SK-N-SH treated with all-trans-retinoic acid at 6 μM for 48 hours (cell line): Measurements from ENCODE around the gene KCNB1.

Experiments
- ARNTL ChIP-seq: fragments of 450-650 bp; formaldehyde crosslinking; IDR thresholded peaks from 2 replicates; pipeline ENCODE4 v1.5.0; 2020; ENCODE audit warnings: low read depth, mild to moderate bottlenecking, moderate library complexity, borderline replicate concordance
- CREB5 ChIP-seq: fragments of 250-450 bp; sonication (Bioruptor Pico); IDR thresholded peaks from 2 replicates; pipeline ENCODE4 v1.5.1; 2020; ENCODE audit warnings: low read depth, mild to moderate bottlenecking, moderate library complexity
- CSDC2 ChIP-seq: fragments of 250-450 bp; sonication (Bioruptor Pico); IDR thresholded peaks from 2 replicates; pipeline ENCODE4 v1.5.0; 2020; ENCODE audit warnings: mild to moderate bottlenecking, moderate library complexity
- CSRNP3 ChIP-seq: fragments of 250-450 bp; sonication (Bioruptor Pico); IDR thresholded peaks from 2 replicates; pipeline ENCODE4 v1.5.1; 2021; ENCODE audit warnings: mild to moderate bottlenecking, moderate library complexity
- POU6F1 ChIP-seq: fragments of 250-450 bp; sonication (Bioruptor Pico); IDR thresholded peaks from 2 replicates; pipeline ENCODE4 v1.8.0; 2021; ENCODE audit warnings: low read depth, mild to moderate bottlenecking, moderate library complexity, borderline replicate concordance
- TCF4 ChIP-seq: fragments of 250-450 bp; sonication (Bioruptor Pico); IDR thresholded peaks from 2 replicates; pipeline ENCODE4 v1.8.0; 2021; ENCODE audit warnings: mild to moderate bottlenecking, moderate library complexity, borderline replicate concordance
- TOX ChIP-seq: fragments of 250-450 bp; sonication (Bioruptor Pico); IDR thresholded peaks from 2 replicates; pipeline ENCODE4 v1.8.0; 2021; ENCODE audit warnings: mild to moderate bottlenecking, moderate library complexity, borderline replicate concordance
- ZC3H10 ChIP-seq: fragments of 250-450 bp; sonication (Bioruptor Pico); IDR thresholded peaks from 2 replicates; pipeline ENCODE4 v1.5.1; 2021; ENCODE audit warnings: mild to moderate bottlenecking, moderate library complexity
- ZFP3 ChIP-seq: fragments of 250-450 bp; sonication (Bioruptor Pico); IDR thresholded peaks from 2 replicates; pipeline ENCODE4 v1.5.0; 2020; ENCODE audit warnings: mild to moderate bottlenecking, moderate library complexity
- ZFP30 ChIP-seq: fragments of 450-650 bp; formaldehyde crosslinking; IDR thresholded peaks from 2 replicates; pipeline ENCODE4 v1.5.0; 2022; ENCODE audit warnings: mild to moderate bottlenecking, moderate library complexity

GRCh38 chr20:49367113-49367512 is 115.4 kb downstream of the KCNB1 start:
- TF ChIP-seq POU6F1 (CRISPR knock-in tag) (no peak), CSDC2 (CRISPR knock-in tag) (no peak), ZFP3 (CRISPR knock-in tag) (no peak), ARNTL (CRISPR knock-in tag) (no peak), CSRNP3 (CRISPR knock-in tag) (no peak), CREB5 (CRISPR knock-in tag) (no peak), TCF4 (CRISPR knock-in tag) (no peak), ZC3H10 (CRISPR knock-in tag) (no peak), ZFP30 (CRISPR knock-in tag) (no peak), TOX (no peak)
